H7 (cell line): ENCODE measurements around the gene SHOX. TPM values are rescaled to one million over a fixed set of nuclear protein-coding genes. Genes with fewer than 3 reads are reported as not detected.

ENCODE experiments used
- DNase-seq: peaks from one replicate; pipeline ENCODE4 v3.0.0; 2012
- H3K27me3 ChIP-seq: 2 replicates; pipeline ENCODE4 v1.6.0; 2011; ENCODE audit warnings: mild to moderate bottlenecking, low read length; ENCODE audit not compliant: control insufficient read depth, insufficient read depth
- H3K36me3 ChIP-seq: replicated peaks from 2 replicates; pipeline ENCODE4 v1.5.1; 2011; ENCODE audit warnings: low read length; ENCODE audit not compliant: control insufficient read depth, insufficient read depth
- H3K4me3 ChIP-seq: 2 replicates; pipeline ENCODE4 v1.5.1; 2011; ENCODE audit warnings: low read depth, mild to moderate bottlenecking, control low read depth, low read length, moderate library complexity; ENCODE audit not compliant: insufficient read depth
- total RNA-seq: library from RNA; depleted of rRNA; stranded (reverse); fragments of >200 nt; shearing (Covaris generic); gene quantifications from 2 replicates; pipeline ENCODE4 v1.2.3, GENCODE V29; 2014

Gene SHOX
- total RNA-seq, 1 experiment from 2014 or later, result not detected

- DNase-seq, result peak; percentile 11
- Histone ChIP-seq H3K4me3 (no peak overlapping the region), H3K36me3 (no peaks in the 10 kb centered on the region), H3K27me3 (peaks cover 93% of the 10 kb centered on the region)
Observed at GRCh38 chrX:627510-627981, 3.0 kb upstream of the SHOX start.

- peaks cover 93% of the 10 kb centered on the region for H3K27me3 ChIP-seq
- no peak for DNase-seq
- no peak overlapping the region for H3K4me3 ChIP-seq
- no peaks in the 10 kb centered on the region for H3K36me3 ChIP-seq
Observed at GRCh38 chrX:627995-628394, 2.6 kb upstream of the SHOX start.

- no peaks in the 10 kb centered on the region for H3K36me3 ChIP-seq
- H3K4me3 ChIP-seq, result no peak overlapping the region
- no peak for DNase-seq
- peaks cover 93% of the 10 kb centered on the region for H3K27me3 ChIP-seq
Observed at GRCh38 chrX:629230-630006, 1.2 kb upstream of the SHOX start.

- DNase-seq, result peak; percentile 59
- Histone ChIP-seq H3K36me3 (no peaks in the 10 kb centered on the region), H3K27me3 (peaks cover 94% of the 10 kb centered on the region), H3K4me3 (peak overlapping the region; percentile 18; the same call in 1 of the 2 replicates)
Observed at GRCh38 chrX:630007-630611, 482 bp upstream of the SHOX start.

GRCh38 chrX:631802-632365, 1.3 kb downstream of the SHOX start:
- Histone ChIP-seq H3K4me3 (no peak overlapping the region), H3K27me3 (peaks cover 95% of the 10 kb centered on the region), H3K36me3 (no peaks in the 10 kb centered on the region)
- DNase-seq, result peak; percentile 68

GRCh38 chrX:632366-633042, 1.9 kb downstream of the SHOX start:
- Histone ChIP-seq H3K27me3 (peaks cover 95% of the 10 kb centered on the region), H3K36me3 (no peaks in the 10 kb centered on the region), H3K4me3 (no peak overlapping the region)
- peak; percentile 50 for DNase-seq

GRCh38 chrX:633043-633984, 2.7 kb downstream of the SHOX start:
- Histone ChIP-seq H3K4me3 (no peak overlapping the region), H3K27me3 (peaks cover 95% of the 10 kb centered on the region)
- DNase-seq, result no peak

GRCh38 chrX:633985-634958, 3.7 kb downstream of the SHOX start:
- Histone ChIP-seq H3K36me3 (no peaks in the 10 kb centered on the region), H3K27me3 (peaks cover 95% of the 10 kb centered on the region), H3K4me3 (no peak overlapping the region; the same call in 1 of the 2 replicates)
- DNase-seq, result peak; percentile 70

More at GRCh38 chrX:633043-633984, 2.7 kb downstream of the SHOX start:
- no peaks in the 10 kb centered on the region for H3K36me3 ChIP-seq

GRCh38 chrX:635428-636090, 5.0 kb downstream of the SHOX start:
- Histone ChIP-seq H3K4me3 (peak overlapping the region; percentile 29; the same call in 1 of the 2 replicates), H3K36me3 (no peaks in the 10 kb centered on the region), H3K27me3 (peaks cover 95% of the 10 kb centered on the region)
- DNase-seq, result peak; percentile 81

- no peak overlapping the region for H3K4me3 ChIP-seq
- H3K27me3 ChIP-seq, result peaks cover 95% of the 10 kb centered on the region
- no peaks in the 10 kb centered on the region for H3K36me3 ChIP-seq
- no peak for DNase-seq
Observed at GRCh38 chrX:636981-637659, 6.5 kb downstream of the SHOX start.

- DNase-seq, result no peak
- Histone ChIP-seq H3K27me3 (peaks cover 95% of the 10 kb centered on the region), H3K4me3 (no peak overlapping the region), H3K36me3 (no peaks in the 10 kb centered on the region)
Observed at GRCh38 chrX:637660-638481, 7.3 kb downstream of the SHOX start.
